WERI-Rb-1 (cell line): Measurements from ENCODE around the gene NSUN6.

Experiments
- DNase-seq: peaks from one replicate; pipeline ENCODE4 v3.0.0-alpha.2; 2020
- H3K27ac ChIP-seq: fragments of 250-450 bp; sonication (Bioruptor Pico); 2 replicates; pipeline ENCODE4 v1.5.1; 2020; ENCODE audit warnings: mild to moderate bottlenecking, moderate library complexity
- H3K27me3 ChIP-seq: fragments of 250-450 bp; sonication (Bioruptor Pico); 2 replicates; pipeline ENCODE4 v1.5.1; 2021; ENCODE audit warnings: mild to moderate bottlenecking, low read depth, moderate library complexity; ENCODE audit not compliant: insufficient read depth, severe bottlenecking
- H3K36me3 ChIP-seq: fragments of 250-450 bp; sonication (Bioruptor Pico); 2 replicates; pipeline ENCODE4 v1.5.1; 2020; ENCODE audit warnings: mild to moderate bottlenecking, moderate library complexity
- H3K4me3 ChIP-seq: 2 replicates; pipeline ENCODE4 v1.5.1; 2011; ENCODE audit warnings: low read depth, mild to moderate bottlenecking, control low read depth, low read length
- H3K9me3 ChIP-seq: fragments of 250-450 bp; sonication (Bioruptor Pico); 2 replicates; pipeline ENCODE4 v1.5.1; 2021; ENCODE audit warnings: mild to moderate bottlenecking, moderate library complexity; ENCODE audit not compliant: severe bottlenecking
- CTCF ChIP-seq: IDR thresholded peaks from 2 replicates; pipeline ENCODE4 v1.5.1; 2011; ENCODE audit warnings: low read depth, mild to moderate bottlenecking, control low read depth, inconsistent platforms, low read length

Gene NSUN6

GRCh38 chr10:18687195-18687594 is 35.8 kb upstream of the NSUN6 start:
- no peak overlapping the region for H3K27ac ChIP-seq
- H3K27me3 ChIP-seq = no peaks in the 10 kb centered on the region
- H3K4me3 ChIP-seq = no peak overlapping the region
- H3K36me3 ChIP-seq = no peaks in the 10 kb centered on the region
- no peaks in the 10 kb centered on the region for H3K9me3 ChIP-seq
- no peak for TF ChIP-seq CTCF
- no peak for DNase-seq

GRCh38 chr10:18685555-18685954 is 34.2 kb upstream of the NSUN6 start:
- no peak overlapping the region for H3K27ac ChIP-seq
- H3K9me3 ChIP-seq = no peaks in the 10 kb centered on the region
- no peak overlapping the region for H3K4me3 ChIP-seq
- no peaks in the 10 kb centered on the region for H3K27me3 ChIP-seq
- DNase-seq = no peak
- TF ChIP-seq CTCF = no peak
- H3K36me3 ChIP-seq = no peaks in the 10 kb centered on the region

- no peaks in the 10 kb centered on the region for H3K27me3 ChIP-seq
- H3K36me3 ChIP-seq = no peaks in the 10 kb centered on the region
- no peak for TF ChIP-seq CTCF
- H3K4me3 ChIP-seq = no peak overlapping the region
- no peak for DNase-seq
- H3K27ac ChIP-seq = no peak overlapping the region
- H3K9me3 ChIP-seq = no peaks in the 10 kb centered on the region
Measured at GRCh38 chr10:18684953-18685352, 33.6 kb upstream of the NSUN6 start.

GRCh38 chr10:18684416-18684815 is 33.0 kb upstream of the NSUN6 start:
- no peaks in the 10 kb centered on the region for H3K36me3 ChIP-seq
- no peaks in the 10 kb centered on the region for H3K27me3 ChIP-seq
- no peak for DNase-seq
- H3K27ac ChIP-seq = no peak overlapping the region
- H3K9me3 ChIP-seq = no peaks in the 10 kb centered on the region
- H3K4me3 ChIP-seq = no peak overlapping the region
- TF ChIP-seq CTCF = no peak

GRCh38 chr10:18683427-18683826 is 32.0 kb upstream of the NSUN6 start:
- no peaks in the 10 kb centered on the region for H3K36me3 ChIP-seq
- H3K9me3 ChIP-seq = no peaks in the 10 kb centered on the region
- no peak for DNase-seq
- no peak overlapping the region for H3K4me3 ChIP-seq
- H3K27me3 ChIP-seq = no peaks in the 10 kb centered on the region
- no peak for TF ChIP-seq CTCF
- no peak overlapping the region for H3K27ac ChIP-seq

- Histone ChIP-seq H3K9me3 (no peaks in the 10 kb centered on the region), H3K27ac (no peak overlapping the region), H3K4me3 (no peak overlapping the region), H3K36me3 (no peaks in the 10 kb centered on the region), H3K27me3 (no peaks in the 10 kb centered on the region)
- DNase-seq = no peak
- TF ChIP-seq CTCF = no peak
Measured at GRCh38 chr10:18681971-18682411, 30.6 kb upstream of the NSUN6 start.
